AG09319 (cell line): ENCODE data around the gene APBB2.

ENCODE experiments used
- DNase-seq: peaks from one replicate; pipeline ENCODE4 v3.0.0-alpha.2; 2010; ENCODE audit warnings: low read depth; ENCODE audit errors: extremely low read depth
- TF ChIP-seq, protein P1 (sequence below): IDR thresholded peaks from 2 replicates; pipeline ENCODE4 v1.5.1; 2011; ENCODE audit warnings: low read depth, mild to moderate bottlenecking, inconsistent platforms, low read length, moderate library complexity

APBB2 gene

DNA sequence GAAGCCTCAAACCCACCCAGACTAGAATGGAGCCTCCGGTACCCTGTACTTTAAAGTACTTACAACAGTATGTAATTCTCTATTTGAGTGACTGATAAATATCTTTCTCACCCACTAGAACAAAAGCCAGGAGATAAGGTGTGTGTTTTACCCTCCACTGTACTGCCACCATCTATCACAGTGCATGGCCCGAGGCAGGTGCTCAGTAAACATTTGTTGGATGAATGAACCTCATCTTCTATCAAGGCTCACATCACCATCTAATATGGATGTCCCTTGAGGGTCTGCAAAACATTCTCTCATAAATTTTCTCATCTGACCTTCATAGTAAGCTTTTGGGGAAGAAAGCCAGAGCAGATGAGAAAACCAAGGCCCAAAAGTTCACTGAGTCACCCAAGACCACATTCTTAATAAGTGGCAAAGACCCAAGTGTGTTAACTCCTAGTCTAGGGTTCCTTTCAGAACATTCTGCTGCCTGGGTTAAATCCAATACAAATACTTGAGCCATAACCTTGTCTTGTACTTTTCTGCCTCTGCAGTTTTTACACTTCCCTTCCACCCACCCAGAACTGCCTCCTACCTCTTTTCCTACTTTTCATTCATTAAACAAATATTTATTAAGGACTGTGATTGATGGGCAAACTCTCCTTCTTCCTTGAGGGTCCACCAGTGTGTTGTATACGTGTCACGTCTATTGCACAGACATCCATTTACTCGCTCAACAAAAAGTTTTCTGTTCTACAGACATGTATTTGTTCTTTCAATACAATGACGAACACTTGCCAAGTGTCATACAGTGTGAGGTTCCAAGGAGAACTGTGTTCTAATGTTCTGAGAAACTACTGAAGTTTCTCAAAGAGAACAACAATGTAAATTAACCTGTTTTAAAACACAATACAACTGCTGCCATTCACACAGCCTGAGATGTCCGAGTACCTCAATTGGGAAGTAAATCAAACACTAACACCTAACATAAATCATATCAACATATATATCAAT, 35.7 kb downstream of the APBB2 start:
- TF ChIP-seq, protein P1, sequence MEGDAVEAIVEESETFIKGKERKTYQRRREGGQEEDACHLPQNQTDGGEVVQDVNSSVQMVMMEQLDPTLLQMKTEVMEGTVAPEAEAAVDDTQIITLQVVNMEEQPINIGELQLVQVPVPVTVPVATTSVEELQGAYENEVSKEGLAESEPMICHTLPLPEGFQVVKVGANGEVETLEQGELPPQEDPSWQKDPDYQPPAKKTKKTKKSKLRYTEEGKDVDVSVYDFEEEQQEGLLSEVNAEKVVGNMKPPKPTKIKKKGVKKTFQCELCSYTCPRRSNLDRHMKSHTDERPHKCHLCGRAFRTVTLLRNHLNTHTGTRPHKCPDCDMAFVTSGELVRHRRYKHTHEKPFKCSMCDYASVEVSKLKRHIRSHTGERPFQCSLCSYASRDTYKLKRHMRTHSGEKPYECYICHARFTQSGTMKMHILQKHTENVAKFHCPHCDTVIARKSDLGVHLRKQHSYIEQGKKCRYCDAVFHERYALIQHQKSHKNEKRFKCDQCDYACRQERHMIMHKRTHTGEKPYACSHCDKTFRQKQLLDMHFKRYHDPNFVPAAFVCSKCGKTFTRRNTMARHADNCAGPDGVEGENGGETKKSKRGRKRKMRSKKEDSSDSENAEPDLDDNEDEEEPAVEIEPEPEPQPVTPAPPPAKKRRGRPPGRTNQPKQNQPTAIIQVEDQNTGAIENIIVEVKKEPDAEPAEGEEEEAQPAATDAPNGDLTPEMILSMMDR = no peak
- DNase-seq = no peak

DNA sequence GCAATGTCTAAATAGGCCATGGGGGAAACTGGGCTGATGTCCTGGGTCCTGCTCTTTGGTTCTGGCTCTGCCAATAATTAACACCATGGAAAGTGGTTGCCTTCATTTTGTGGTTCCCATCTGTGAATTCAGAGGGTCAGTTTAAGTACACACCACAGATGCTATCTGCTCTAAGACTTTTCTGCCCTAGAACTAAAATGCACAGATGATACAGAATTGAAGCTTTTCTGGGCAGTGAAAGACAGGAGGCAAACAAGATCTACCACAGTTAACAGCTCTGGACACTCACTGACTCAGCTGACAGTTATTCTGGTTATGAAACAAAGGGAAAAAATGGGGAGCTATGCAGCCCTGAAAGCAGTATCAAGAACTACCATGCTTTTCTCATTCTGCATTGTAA, 37.3 kb downstream of the APBB2 start:
- no peak for DNase-seq
- TF ChIP-seq, protein P1 = peak; percentile 36

DNA sequence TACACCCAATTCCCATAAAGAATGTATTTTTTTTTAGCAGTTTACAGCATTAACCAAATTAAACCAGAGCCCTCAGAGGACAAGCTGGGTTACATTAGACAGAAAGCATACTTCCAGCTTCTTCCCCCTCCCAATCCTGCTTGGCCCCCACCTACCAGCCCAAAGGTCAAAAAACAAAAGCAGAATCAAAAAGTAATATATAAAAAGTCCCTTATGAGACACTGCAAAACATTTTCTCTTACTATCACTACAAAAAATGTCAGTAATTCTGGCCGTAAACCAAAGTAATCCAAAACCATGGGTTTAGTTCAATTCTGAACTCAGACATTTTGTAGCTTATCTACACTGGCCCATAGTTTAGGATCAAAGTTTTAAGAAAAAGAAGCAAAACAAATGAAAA, 38.0 kb downstream of the APBB2 start:
- DNase-seq = no peak
- TF ChIP-seq, protein P1 = no peak

DNA sequence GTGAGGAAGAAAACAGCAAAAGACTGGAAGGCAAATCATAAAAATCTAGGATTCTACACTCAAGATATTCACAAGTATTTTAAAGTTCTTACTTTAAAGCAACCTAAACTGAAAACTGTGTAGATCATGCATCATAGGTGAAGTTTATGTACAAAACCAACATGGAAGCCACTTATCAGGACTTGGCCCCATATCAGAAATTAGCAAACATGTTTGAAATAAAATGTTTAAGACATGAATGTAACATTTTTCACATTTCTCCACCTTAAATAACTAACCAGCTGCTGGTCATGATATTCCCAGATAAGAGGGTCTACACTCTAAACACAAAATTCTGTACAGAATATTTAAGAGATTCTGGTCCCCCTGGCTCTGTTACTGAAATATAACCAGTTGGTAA, 38.5 kb downstream of the APBB2 start:
- no peak for DNase-seq
- TF ChIP-seq, protein P1 = no peak

DNA sequence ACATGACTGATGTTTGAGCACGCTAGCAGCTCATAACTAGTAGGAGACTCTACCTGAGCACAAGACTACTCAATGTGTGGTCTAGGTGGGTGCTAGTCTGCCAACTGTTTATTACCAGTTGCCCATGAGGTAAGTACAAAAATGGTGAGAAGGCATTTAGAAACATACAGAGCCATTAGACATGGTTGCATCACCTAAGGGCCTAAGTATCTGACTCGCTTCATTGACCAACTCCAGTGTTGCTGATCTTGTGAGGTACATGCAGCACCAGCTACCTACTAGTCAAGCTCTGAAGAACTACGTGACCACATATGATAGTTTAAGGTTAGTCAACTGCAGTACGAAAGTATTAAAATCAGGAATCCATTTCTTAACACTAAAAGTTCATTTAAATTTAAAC, 39.9 kb downstream of the APBB2 start:
- TF ChIP-seq, protein P1 = no peak
- no peak for DNase-seq

DNA sequence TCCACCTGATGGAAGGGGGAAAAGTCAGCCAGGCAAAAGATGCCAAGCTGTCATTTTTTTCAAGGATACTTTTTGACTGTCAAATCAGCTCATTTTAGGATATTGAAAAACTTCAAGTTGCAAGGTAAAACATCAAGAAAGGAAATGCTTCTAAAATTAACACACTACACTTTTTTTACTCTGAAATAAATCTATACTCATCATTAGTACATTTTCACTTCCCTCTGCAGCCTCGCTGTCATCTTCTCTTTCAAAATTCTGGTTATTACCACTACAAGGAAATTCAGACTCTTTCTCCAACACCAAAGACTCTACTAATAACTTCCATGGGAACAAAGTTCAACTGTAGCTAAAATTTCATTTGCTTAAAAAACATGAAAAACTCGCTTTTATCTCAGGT, 41.6 kb downstream of the APBB2 start:
- DNase-seq = no peak
- TF ChIP-seq, protein P1 = no peak

DNA sequence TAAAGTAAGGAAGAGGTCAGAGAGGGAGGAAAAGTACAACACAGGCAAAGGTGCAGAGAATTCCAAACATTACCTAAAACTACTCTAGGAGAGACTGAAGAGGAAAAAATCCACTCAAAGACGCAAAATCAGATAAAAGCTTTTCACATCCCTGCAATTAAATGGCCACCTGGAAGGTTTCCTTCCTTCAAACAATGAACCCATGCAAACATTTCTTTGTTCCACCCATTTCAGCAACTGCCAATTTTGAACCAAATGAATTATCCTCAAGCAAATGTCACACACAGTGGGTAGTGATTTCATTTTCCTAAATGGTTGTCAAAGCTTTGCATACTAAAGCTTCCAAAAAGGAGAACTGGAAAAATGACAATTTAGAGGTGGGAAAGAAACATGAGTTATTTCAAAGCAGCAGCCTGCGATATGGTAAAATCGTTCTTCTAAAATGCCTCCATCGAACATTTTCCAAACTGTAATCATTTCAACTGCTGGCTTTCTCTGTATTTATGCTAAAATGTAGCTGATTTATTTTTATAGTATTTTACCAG, 45.0 kb downstream of the APBB2 start:
- no peak for DNase-seq
- TF ChIP-seq, protein P1 = no peak
